H1 (cell line): ENCODE results near the gene AGPAT2. TPM values are rescaled to one million over a fixed set of nuclear protein-coding genes. Genes with fewer than 3 reads are reported as not detected.

Source experiments
- CTCF ChIA-PET: fragments of 300-600 bp; sonication (Branson Sonifier 250); formaldehyde crosslinking; loops from one replicate; lab custom pipeline; 2021; ENCODE audit not compliant: partially characterized antibody; lab: Charles Lee
- POLR2A ChIA-PET: fragments of 300-600 bp; sonication (Branson Sonifier 250); formaldehyde crosslinking; loops from one replicate; lab custom pipeline; 2021; ENCODE audit warnings: inconsistent platforms; ENCODE audit not compliant: partially characterized antibody; lab: Charles Lee
- DNase-seq, 2 experiments: peaks; one replicate each; pipeline versions ENCODE4 v3.0.0 to v3.0.0-alpha.2; 2010 to 2022; ENCODE audit warnings: low spot score in 2 of 2, low read depth in 1 of 2, mixed read lengths in 1 of 2
- FAIRE-seq: peaks from 2 replicates; lab custom pipeline; 2011; peaks lifted over from hg19 to GRCh38; lab: Jason Lieb, UNC
- H2AFZ ChIP-seq: 2 replicates; pipeline ENCODE4 v1.8.1; 2012; ENCODE audit warnings: low read length, inconsistent platforms
- H2AK5ac ChIP-seq: 2 replicates; pipeline ENCODE4 v1.6.1; 2013; ENCODE audit warnings: low read depth, low read length
- H2BK120ac ChIP-seq: replicated peaks from 2 replicates; pipeline ENCODE3; 2013; ENCODE audit warnings: low read depth, low read length, inconsistent platforms
- H2BK12ac ChIP-seq: 2 replicates; pipeline ENCODE4 v1.6.1; 2013; ENCODE audit warnings: low read depth, low read length
- H2BK15ac ChIP-seq: 2 replicates; pipeline ENCODE4 v1.6.1; 2013; ENCODE audit warnings: low read length
- H2BK20ac ChIP-seq: 2 replicates; pipeline ENCODE4 v1.6.1; 2013; ENCODE audit warnings: low read length
- H2BK5ac ChIP-seq: 2 replicates; pipeline ENCODE4 v1.6.1; 2013; ENCODE audit warnings: low read depth, low read length
- H3K14ac ChIP-seq: 2 replicates; pipeline ENCODE4 v1.6.1; 2013; ENCODE audit warnings: inconsistent platforms; ENCODE audit not compliant: insufficient read length
- H3K18ac ChIP-seq: 2 replicates; pipeline ENCODE4 v1.6.1; 2013; ENCODE audit warnings: low read length; ENCODE audit errors: extremely low read depth
- H3K23ac ChIP-seq: 2 replicates; pipeline ENCODE4 v1.6.1; 2013; ENCODE audit warnings: inconsistent platforms; ENCODE audit not compliant: insufficient read length
- H3K23me2 ChIP-seq: 2 replicates; pipeline ENCODE4 v1.6.1; 2013; ENCODE audit warnings: low read depth, low read length
- H3K27ac ChIP-seq: 2 replicates; pipeline ENCODE4 v1.6.1; 2011; ENCODE audit warnings: low read depth, low read length, inconsistent platforms
- H3K27me3 ChIP-seq, 4 experiments: replicated peaks in 1 of 4; 1 replicate in 1 of 4; 2 replicates in 3 of 4; pipeline versions ENCODE4 v1.6.1 to v1.8.1; 2011 to 2013; ENCODE audit warnings: low read length in 3 of 4, mild to moderate bottlenecking in 3 of 4, inconsistent platforms in 2 of 4, mixed read lengths in 2 of 4, moderate library complexity in 1 of 4; ENCODE audit not compliant: control insufficient read depth in 3 of 4, insufficient read depth in 3 of 4; ENCODE audit errors: extremely low read depth in 1 of 4
- H3K36me3 ChIP-seq, 4 experiments: 2 replicates each; pipeline versions ENCODE4 v1.6.1 to v1.8.1; 2011 to 2013; ENCODE audit warnings: mild to moderate bottlenecking in 4 of 4, low read length in 3 of 4, moderate library complexity in 2 of 4, control low read depth in 1 of 4, inconsistent platforms in 1 of 4; ENCODE audit not compliant: insufficient read depth in 4 of 4, control insufficient read depth in 2 of 4
- H3K4ac ChIP-seq: replicated peaks from 2 replicates; pipeline ENCODE3; 2013; ENCODE audit warnings: low read length, low read depth, mixed read lengths, inconsistent platforms; ENCODE audit not compliant: insufficient read length
- H3K4me1 ChIP-seq, 4 experiments: replicated peaks in 1 of 4; 1 replicate in 1 of 4; 2 replicates in 3 of 4; pipeline versions ENCODE4 v1.6.1 to v1.8.1; 2011 to 2013; ENCODE audit warnings: low read length in 3 of 4, inconsistent platforms in 2 of 4, mixed read lengths in 1 of 4; ENCODE audit not compliant: insufficient read depth in 4 of 4, control insufficient read depth in 3 of 4
- H3K4me2 ChIP-seq, 2 experiments: 2 replicates each; pipeline versions ENCODE4 v1.6.1 to v1.8.1; 2011 to 2013; ENCODE audit warnings: low read depth in 2 of 2, low read length in 2 of 2, control low read depth in 1 of 2, inconsistent platforms in 1 of 2, mild to moderate bottlenecking in 1 of 2; ENCODE audit not compliant: insufficient read depth in 1 of 2
- H3K4me3 ChIP-seq, 4 experiments: fragments of 200-600, 300-600 bp in 1 of 4; sonication (generic), shearing (Covaris generic), sonication (Bioruptor Twin) in 1 of 4; 2 replicates each; pipeline versions ENCODE4 v1.5.1 to v1.8.1; 2011 to 2016; ENCODE audit warnings: low read length in 4 of 4, low read depth in 3 of 4, control low read depth in 2 of 4, inconsistent platforms in 2 of 4, mild to moderate bottlenecking in 2 of 4, mixed read lengths in 1 of 4, moderate library complexity in 1 of 4; ENCODE audit not compliant: insufficient read depth in 2 of 4; ENCODE audit errors: extremely low read depth in 1 of 4
- H3K56ac ChIP-seq: replicated peaks from 2 replicates; pipeline ENCODE3; 2013; ENCODE audit warnings: low read depth, mild to moderate bottlenecking, mixed read lengths, low read length, inconsistent platforms; ENCODE audit not compliant: insufficient read length
- H3K79me1 ChIP-seq: 2 replicates; pipeline ENCODE4 v1.6.1; 2013; ENCODE audit warnings: low read depth, low read length, control low read depth
- H3K79me2 ChIP-seq, 2 experiments: 2 replicates each; pipeline versions ENCODE4 v1.6.1 to v1.8.1; 2012 to 2013; ENCODE audit warnings: low read length in 2 of 2, mild to moderate bottlenecking in 2 of 2, inconsistent platforms in 1 of 2; ENCODE audit not compliant: insufficient read depth in 2 of 2, control insufficient read depth in 1 of 2
- H3K9ac ChIP-seq, 4 experiments: replicated peaks in 1 of 4; 1 replicate in 1 of 4; 2 replicates in 3 of 4; pipeline versions ENCODE4 v1.6.1 to v1.8.1; 2011 to 2013; ENCODE audit warnings: low read depth in 3 of 4, low read length in 3 of 4, control low read depth in 2 of 4, mild to moderate bottlenecking in 2 of 4, moderate library complexity in 2 of 4, inconsistent platforms in 1 of 4; ENCODE audit errors: extremely low read depth in 1 of 4
- H3K9me3 ChIP-seq, 2 experiments: 2 replicates each; pipeline versions ENCODE4 v1.6.1 to v1.8.1; 2012 to 2013; ENCODE audit warnings: mild to moderate bottlenecking in 2 of 2, moderate library complexity in 2 of 2, control low read depth in 1 of 2, inconsistent platforms in 1 of 2, low read depth in 1 of 2, low read length in 1 of 2, mixed read lengths in 1 of 2; ENCODE audit not compliant: insufficient read depth in 2 of 2
- H4K20me1 ChIP-seq, 2 experiments: replicated peaks in 1 of 2; 2 replicates each; pipeline versions ENCODE3 to v1.8.1; 2011 to 2013; ENCODE audit warnings: inconsistent platforms in 2 of 2, low read length in 2 of 2, mild to moderate bottlenecking in 1 of 2; ENCODE audit not compliant: insufficient read depth in 2 of 2, control insufficient read depth in 1 of 2
- H4K5ac ChIP-seq: 2 replicates; pipeline ENCODE4 v1.6.1; 2013; ENCODE audit warnings: low read length, low read depth, mixed read lengths, inconsistent platforms; ENCODE audit not compliant: insufficient read length
- H4K8ac ChIP-seq: 2 replicates; pipeline ENCODE4 v1.8.0; 2013; ENCODE audit warnings: mild to moderate bottlenecking, moderate library complexity, low read length, inconsistent platforms; ENCODE audit not compliant: insufficient read depth; ENCODE audit errors: extremely low read depth
- H4K91ac ChIP-seq: replicated peaks from 2 replicates; pipeline ENCODE3; 2013; ENCODE audit warnings: low read length, mixed read lengths, inconsistent platforms; ENCODE audit not compliant: insufficient read length
- PHF8 ChIP-seq: fragments of 200-600 bp; sonication (generic); conservative IDR thresholded peaks from 2 replicates; pipeline ENCODE4 v1.7.1; 2012; ENCODE audit warnings: low read depth, mild to moderate bottlenecking, inconsistent platforms, low read length, moderate library complexity
- POLR2AphosphoS5 ChIP-seq: IDR thresholded peaks from 2 replicates; pipeline ENCODE4 v1.6.1; 2011; ENCODE audit warnings: low read depth, low read length
- SP1 ChIP-seq: IDR thresholded peaks from 2 replicates; pipeline ENCODE4 v1.6.1; 2011; ENCODE audit warnings: low read depth, low read length
- WGBS, 2 experiments: shearing (Covaris generic) in 1 of 2; methylation state at CpG; one replicate each; pipeline versions ENCODE4 v1.1.6 to v1.1.7; 2013 to 2015; ENCODE audit warnings: low lambda C conversion rate in 2 of 2, mixed read lengths in 2 of 2, inconsistent platforms in 1 of 2, low coverage in 1 of 2, missing lambda C conversion rate in 1 of 2; ENCODE audit not compliant: insufficient replicate concordance in 2 of 2, insufficient coverage in 1 of 2, insufficient read length in 1 of 2; ENCODE audit errors: extremely low coverage in 1 of 2, missing lambda C conversion rate in 1 of 2; 5-methylcytosine and 5-hydroxymethylcytosine counted together
- polyA plus RNA-seq, 7 experiments: library from polyadenylated mRNA; depleted of rRNA in 3 of 7; stranded (reverse) in 5 of 7; unstranded in 2 of 7; fragments of >200 nt in 5 of 7; fragments of 200-250 nt in 2 of 7; gene quantifications; 1 replicate in 5 of 7; 2 replicates in 1 of 7; 4 replicates in 1 of 7; pipeline versions ENCODE4 v1.2.1 to v1.2.3, GENCODE V29; 2011 to 2013; ENCODE audit warnings: missing spikeins in 2 of 7, mixed read lengths in 2 of 7
- total RNA-seq: library from RNA; stranded (reverse); fragmentation: NEBNext Ultra II Directional; extraction: Animal tissue kit (Norgen Biotek cat#: 25700); gene quantifications from 2 replicates; pipeline ENCODE4 v1.2.1, GENCODE V29; 2021

AGPAT2 gene
- total and polyA plus RNA-seq, 2 of the 8 experiments (the other 6 are each of a cell fraction or from before 2014, with no cell fraction given) = 31.6 to 37.6 TPM

DNA sequence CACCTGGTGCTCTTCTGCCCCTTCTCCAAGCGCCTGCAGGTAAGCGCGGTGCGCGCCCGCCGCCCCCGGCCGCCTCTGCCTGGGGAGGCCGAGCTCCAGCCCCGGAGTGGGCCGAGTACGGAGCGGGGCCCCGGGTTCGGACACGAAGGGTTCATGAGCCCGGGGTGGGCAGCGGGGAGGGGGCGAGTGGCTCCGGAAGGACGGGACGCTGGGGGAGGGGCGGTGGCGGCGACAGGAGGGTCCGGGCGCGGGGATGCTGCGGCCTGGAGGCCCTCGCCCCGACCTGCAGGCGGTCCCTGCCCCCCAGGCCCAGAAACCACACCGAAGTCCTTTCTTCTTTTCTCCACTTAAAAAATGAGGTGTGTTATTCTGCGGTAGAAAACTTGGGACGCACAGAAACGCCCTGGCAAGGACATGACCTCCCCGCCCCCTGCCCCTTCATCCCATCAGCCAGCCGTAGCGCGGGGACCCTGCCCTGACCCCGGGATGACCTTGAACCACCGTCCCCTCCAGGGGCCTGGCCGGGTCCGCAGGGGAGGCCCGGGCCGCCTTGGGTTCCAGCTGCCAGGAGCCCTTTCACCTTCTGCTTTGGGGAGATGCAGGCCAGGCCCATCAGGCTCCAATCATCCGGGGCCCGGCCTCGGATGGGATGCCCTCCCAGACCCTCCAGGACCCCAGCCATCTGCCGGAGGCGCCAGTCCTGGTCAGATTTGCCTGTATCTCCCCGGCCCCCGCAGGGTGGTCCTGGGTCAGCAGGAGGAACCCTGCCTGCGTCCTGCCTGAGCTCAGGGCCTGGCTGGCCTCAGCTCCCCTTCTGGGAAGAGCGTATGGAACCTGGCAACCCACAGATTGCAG, 25.7 kb upstream of the AGPAT2 start:
- CTCF ChIA-PET = interaction anchor here (1.4 to 9.2 kb wide), 4 partner anchors 9 to 18 kb away, joined by 3 to 62 read pairs (median 6); no protein-coding TSS in a partner anchor
- Histone ChIP-seq H3K23me2 (peaks cover 3% of the 10 kb centered on the region; the same call in 1 of the 2 replicates), H2BK15ac (no peak overlapping the region), H4K91ac (no peak overlapping the region), H2BK12ac (no peak overlapping the region), H3K4ac (no peak overlapping the region), H2BK120ac (no peak overlapping the region), H3K36me3 (no peaks in the 10 kb centered on the region), H3K14ac (no peak overlapping the region), H2BK5ac (no peak overlapping the region), H3K4me3 (peak overlapping the region; percentile 56 to 94 (median 76)), H3K27me3 (peaks cover 0 to 4% (median 3%) of the 10 kb centered on the region in 4 experiments; a peak in 4 of 7 replicates), H4K8ac (no peak overlapping the region), H3K23ac (no peak overlapping the region), H3K79me1 (peaks cover 21% of the 10 kb centered on the region), H4K5ac (no peak overlapping the region), H2AFZ (no peak overlapping the region), H2BK20ac (no peak overlapping the region), H4K20me1 (peaks cover 13% of the 10 kb centered on the region in 2 experiments), H3K9ac (peak overlapping the region; percentile 20 to 84 (median 54)), H3K56ac (no peak overlapping the region), H2AK5ac (peak overlapping the region; percentile 53; the same call in 1 of the 2 replicates), H3K18ac (peak overlapping the region; percentile 19; the same call in 1 of the 2 replicates), H3K79me2 (peaks cover 0 to 11% of the 10 kb centered on the region in 2 experiments; a peak in 1 of 4 replicates), H3K27ac (no peak overlapping the region; the same call in 1 of the 2 replicates), H3K4me1 (peaks cover 0 to 12% (median 6%) of the 10 kb centered on the region in 4 experiments; a peak in 5 of 7 replicates), H3K9me3 (no peaks in the 10 kb centered on the region), H3K4me2 (peak overlapping the region; percentile 80 to 90)
- DNase-seq = no peak
- 21% methylated on average over 27 of the region's 56 CpGs; no CpG with 5 or more reads in 1 of the 2 experiments for WGBS, 2 experiments
- TF ChIP-seq PHF8 (peak; percentile 56; the same call in 1 of the 2 replicates), SP1 (no peak), POLR2AphosphoS5 (no peak)
- POLR2A ChIA-PET = interaction anchor here (1.2 to 11.2 kb wide), 3 partner anchors 9 to 19 kb away, joined by 3 to 223 read pairs (median 46); no protein-coding TSS in a partner anchor
- no peak for FAIRE-seq
